IMR-90 (cell line): ENCODE results near the gene DAD1. TPM values are rescaled to one million over a fixed set of nuclear protein-coding genes. Genes with fewer than 3 reads are reported as not detected.

Experiments used
- ATAC-seq: fragments of 200-7000 bp; cut with Tn5 transposase; 2 replicates; pipeline ENCODE4 v1.9.1; 2020; ENCODE audit warnings: low read depth, mild to moderate bottlenecking, moderate library complexity
- BruUV-seq: library from RNA; stranded (reverse); fragments of 400-500 nt; replicated peaks from 2 replicates; lab custom pipeline; 2021; lab: Mats Ljungman, UMichigan
- CTCF ChIA-PET: fragments of 300-600 bp; formaldehyde crosslinking; extraction: SDS; loops from one replicate; lab custom pipeline; 2021; ENCODE audit warnings: antibody characterized with exemption; lab: Yijun Ruan, JAX
- POLR2A ChIA-PET: fragments of 300-600 bp; sonication (Branson Sonifier 250); formaldehyde crosslinking; loops from one replicate; lab custom pipeline; 2022; ENCODE audit warnings: antibody characterized with exemption; ENCODE audit not compliant: unreplicated experiment; lab: Charles Lee
- DNase-seq: peaks from one replicate; pipeline ENCODE4 v3.0.0; 2013
- H2AFZ ChIP-seq: replicated peaks from 2 replicates; pipeline ENCODE3; 2013; ENCODE audit warnings: low read length, mild to moderate bottlenecking; ENCODE audit not compliant: poor library complexity
- H2AK5ac ChIP-seq: 2 replicates; pipeline ENCODE4 v1.6.1; 2013; ENCODE audit warnings: low read depth, low read length, inconsistent platforms
- H2AK9ac ChIP-seq: replicated peaks from 2 replicates; pipeline ENCODE3; 2013; ENCODE audit warnings: mild to moderate bottlenecking, low read depth, low read length, moderate library complexity; ENCODE audit not compliant: poor library complexity
- H2BK120ac ChIP-seq: 2 replicates; pipeline ENCODE4 v1.6.1; 2013; ENCODE audit warnings: low read depth, low read length, inconsistent platforms
- H2BK15ac ChIP-seq: 3 replicates; pipeline ENCODE4 v1.6.1; 2013; ENCODE audit warnings: low read depth, low read length, inconsistent platforms
- H2BK20ac ChIP-seq: 2 replicates; pipeline ENCODE4 v1.6.1; 2013; ENCODE audit warnings: low read depth, mild to moderate bottlenecking, inconsistent platforms, low read length, moderate library complexity
- H2BK5ac ChIP-seq: 2 replicates; pipeline ENCODE4 v1.6.1; 2013; ENCODE audit warnings: mild to moderate bottlenecking, low read depth, low read length, inconsistent platforms; ENCODE audit not compliant: poor library complexity, severe bottlenecking
- H3K14ac ChIP-seq: replicated peaks from 2 replicates; pipeline ENCODE4 v1.6.1; 2013; ENCODE audit warnings: low read depth, low read length, inconsistent platforms
- H3K18ac ChIP-seq: 2 replicates; pipeline ENCODE4 v1.6.1; 2013; ENCODE audit warnings: low read depth, low read length, control low read depth
- H3K23ac ChIP-seq: 2 replicates; pipeline ENCODE4 v1.6.1; 2013; ENCODE audit warnings: low read depth, low read length, inconsistent platforms
- H3K27ac ChIP-seq: 2 replicates; pipeline ENCODE4 v1.5.1; 2013; ENCODE audit warnings: mild to moderate bottlenecking, control low read depth, low read length; ENCODE audit not compliant: insufficient read depth
- H3K27me3 ChIP-seq: 2 replicates; pipeline ENCODE4 v1.6.1; 2013; ENCODE audit warnings: low read length; ENCODE audit not compliant: control insufficient read depth, insufficient read depth
- H3K36me3 ChIP-seq: 2 replicates; pipeline ENCODE4 v1.6.1; 2013; ENCODE audit warnings: low read length, mixed read lengths; ENCODE audit not compliant: control insufficient read depth, insufficient read depth
- H3K4ac ChIP-seq: 2 replicates; pipeline ENCODE4 v1.6.1; 2013; ENCODE audit warnings: low read depth, low read length, inconsistent platforms
- H3K4me1 ChIP-seq: 2 replicates; pipeline ENCODE4 v1.6.1; 2013; ENCODE audit warnings: low read length, mixed read lengths; ENCODE audit not compliant: control insufficient read depth, insufficient read depth
- H3K4me2 ChIP-seq: 2 replicates; pipeline ENCODE4 v1.6.1; 2013; ENCODE audit warnings: low read depth, mild to moderate bottlenecking, control low read depth, low read length, moderate library complexity
- H3K4me3 ChIP-seq: 2 replicates; pipeline ENCODE4 v1.5.1; 2013; ENCODE audit warnings: low read depth, mild to moderate bottlenecking, control low read depth, low read length, moderate library complexity; ENCODE audit not compliant: insufficient read depth
- H3K56ac ChIP-seq: 2 replicates; pipeline ENCODE4 v1.6.1; 2013; ENCODE audit warnings: low read length, inconsistent platforms; ENCODE audit not compliant: insufficient read depth; ENCODE audit errors: extremely low read depth
- H3K79me1 ChIP-seq, 2 experiments: 2 replicates each; pipeline ENCODE4 v1.6.1; 2013; ENCODE audit warnings: low read length in 2 of 2, inconsistent platforms in 1 of 2, low read depth in 1 of 2
- H3K9ac ChIP-seq: 2 replicates; pipeline ENCODE4 v1.6.1; 2013; ENCODE audit warnings: low read depth, low read length, control low read depth
- H3K9me1 ChIP-seq: 2 replicates; pipeline ENCODE4 v1.6.1; 2013; ENCODE audit warnings: low read length, inconsistent platforms; ENCODE audit not compliant: insufficient read depth
- H3K9me3 ChIP-seq: 2 replicates; pipeline ENCODE4 v1.6.1; 2013; ENCODE audit warnings: low read length; ENCODE audit not compliant: control insufficient read depth, insufficient read depth
- H4K20me1 ChIP-seq: 2 replicates; pipeline ENCODE4 v1.6.1; 2013; ENCODE audit warnings: low read length, inconsistent platforms; ENCODE audit not compliant: insufficient read depth
- H4K5ac ChIP-seq: 2 replicates; pipeline ENCODE4 v1.6.1; 2013; ENCODE audit warnings: mild to moderate bottlenecking, low read depth, low read length, control low read depth
- H4K8ac ChIP-seq, 2 experiments: 2 replicates each; pipeline ENCODE4 v1.6.1; 2013; ENCODE audit warnings: low read depth in 2 of 2, low read length in 2 of 2, control low read depth in 1 of 2, inconsistent platforms in 1 of 2
- H4K91ac ChIP-seq: 2 replicates; pipeline ENCODE4 v1.6.1; 2013; ENCODE audit warnings: low read depth, low read length, inconsistent platforms; ENCODE audit not compliant: insufficient read depth
- BHLHE40 ChIP-seq: fragments of 150-350 bp; IDR thresholded peaks from 2 replicates; pipeline ENCODE4 v1.6.1; 2016; ENCODE audit warnings: mild to moderate bottlenecking, low read depth, low read length
- CEBPB ChIP-seq: IDR thresholded peaks from 2 replicates; pipeline ENCODE4 v1.6.1; 2012; ENCODE audit warnings: low read depth, low read length, improper control_type of control experiment
- CHD1 ChIP-seq: IDR thresholded peaks from 2 replicates; pipeline ENCODE4 v1.6.1; 2012; ENCODE audit warnings: low read depth, low read length, improper control_type of control experiment
- CTCF ChIP-seq: conservative IDR thresholded peaks from 2 replicates; pipeline ENCODE4 v1.5.1; 2012; ENCODE audit warnings: mild to moderate bottlenecking, low read depth, low read length, improper control_type of control experiment
- ELK1 ChIP-seq: fragments of 150-350 bp; IDR thresholded peaks from 2 replicates; pipeline ENCODE4 v1.6.1; 2016; ENCODE audit warnings: low read depth, mild to moderate bottlenecking, low read length, moderate library complexity, borderline replicate concordance
- FOS ChIP-seq: fragments of 150-350 bp; IDR thresholded peaks from 2 replicates; pipeline ENCODE4 v1.6.1; 2016; ENCODE audit warnings: low read depth, low read length
- MAFK ChIP-seq: IDR thresholded peaks from 2 replicates; pipeline ENCODE4 v1.6.1; 2012; ENCODE audit warnings: low read depth, low read length, improper control_type of control experiment
- MAZ ChIP-seq: IDR thresholded peaks from 2 replicates; pipeline ENCODE4 v1.6.1; 2012; ENCODE audit warnings: low read depth, mild to moderate bottlenecking, low read length, improper control_type of control experiment, moderate library complexity, borderline replicate concordance
- MXI1 ChIP-seq: IDR thresholded peaks from 2 replicates; pipeline ENCODE4 v1.6.1; 2012; ENCODE audit warnings: low read depth, mild to moderate bottlenecking, low read length, moderate library complexity, borderline replicate concordance
- NFE2L2 ChIP-seq: fragments of 150-350 bp; IDR thresholded peaks from 2 replicates; pipeline ENCODE4 v1.6.1; 2016; ENCODE audit warnings: low read depth, mild to moderate bottlenecking, low read length
- POLR2A ChIP-seq: IDR thresholded peaks from 2 replicates; pipeline ENCODE4 v1.6.1; 2012; ENCODE audit warnings: mild to moderate bottlenecking, low read depth, low read length
- RAD21 ChIP-seq: IDR thresholded peaks from 2 replicates; pipeline ENCODE4 v1.6.1; 2012; ENCODE audit warnings: low read length, improper control_type of control experiment
- RCOR1 ChIP-seq: IDR thresholded peaks from 2 replicates; pipeline ENCODE4 v1.6.1; 2012; ENCODE audit warnings: mild to moderate bottlenecking, low read length, improper control_type of control experiment; ENCODE audit not compliant: insufficient replicate concordance
- SMC3 ChIP-seq: fragments of 150-350 bp; IDR thresholded peaks from 2 replicates; pipeline ENCODE4 v1.6.1; 2016; ENCODE audit warnings: low read depth, mild to moderate bottlenecking, antibody characterized with exemption, low read length, moderate library complexity
- USF2 ChIP-seq: fragments of 150-350 bp; IDR thresholded peaks from 2 replicates; pipeline ENCODE4 v1.6.1; 2017; ENCODE audit warnings: mild to moderate bottlenecking, antibody characterized with exemption, low read length, low read depth
- WGBS, 2 experiments: methylation state at CpG; one replicate each; pipeline versions ENCODE4 v1.1.5 to v1.1.7; 2013; ENCODE audit warnings: missing lambda C conversion rate in 2 of 2; ENCODE audit not compliant: insufficient read length in 1 of 2; ENCODE audit errors: extremely low coverage in 2 of 2; 5-methylcytosine and 5-hydroxymethylcytosine counted together
- dilution Hi-C: fragments of 300-500 bp; cut with HindIII; formaldehyde crosslinking; loops from one replicate; pipeline ENCODE4 v1.14.3; 2018; ENCODE audit warnings: low sequenced_read_pairs; ENCODE audit not compliant: unreplicated experiment
- in situ Hi-C: fragments of 300-500 bp; cut with MboI; formaldehyde crosslinking; loops from 3 replicates; pipeline ENCODE4 v1.14.3; 2019; ENCODE audit warnings: low sequenced_read_pairs, inconsistent platforms, mixed read lengths
- intact Hi-C: fragments of 100-400 bp; cut with micrococcal nuclease; formaldehyde crosslinking; loops from 2 replicates; pipeline ENCODE4 v1.10.0; 2022
- polyA plus RNA-seq, 3 experiments: library from polyadenylated mRNA; depleted of rRNA; stranded (reverse); fragments of >200 nt; gene quantifications; 2 replicates each; pipeline ENCODE4 v1.2.3, GENCODE V29; 2012; ENCODE audit warnings: low replicate concordance in 1 of 3
- total RNA-seq: library from RNA; depleted of rRNA; stranded (reverse); fragments of >200 nt; gene quantifications from 2 replicates; pipeline ENCODE4 v1.2.3, GENCODE V29; 2012

The DAD1 gene
- total and polyA plus RNA-seq, 2 of the 4 experiments (the other 2 are of a cell fraction): 396 to 496 TPM

- 90% methylated on average over 2 of the region's 11 CpGs; no CpG with 5 or more reads in 1 of the 2 experiments for WGBS, 2 experiments
- Histone ChIP-seq H3K27ac (no peak overlapping the region), H4K20me1 (peaks cover 3% of the 10 kb centered on the region; the same call in 1 of the 2 replicates), H2BK15ac (no peak overlapping the region), H3K23ac (no peak overlapping the region), H4K8ac (no peak overlapping the region), H3K4me1 (peaks cover 2% of the 10 kb centered on the region; the same call in 1 of the 2 replicates), H3K9me3 (no peaks in the 10 kb centered on the region), H3K36me3 (peaks cover 15% of the 10 kb centered on the region), H3K27me3 (no peaks in the 10 kb centered on the region), H3K79me1 (peaks cover 8 to 21% of the 10 kb centered on the region in 2 experiments), H3K4ac (no peak overlapping the region), H3K4me2 (no peak overlapping the region), H2BK120ac (no peak overlapping the region), H4K5ac (no peak overlapping the region), H3K9me1 (no peaks in the 10 kb centered on the region), H3K4me3 (no peak overlapping the region), H3K14ac (no peak overlapping the region), H3K56ac (no peak overlapping the region), H4K91ac (no peak overlapping the region), H3K18ac (no peak overlapping the region), H2BK5ac (no peak overlapping the region), H2AFZ (no peak overlapping the region), H3K9ac (no peak overlapping the region), H2AK9ac (no peak overlapping the region), H2AK5ac (no peak overlapping the region), H2BK20ac (no peak overlapping the region)
- BruUV-seq: no TSS peak
- ChIA-PET POLR2A (no interaction called here), CTCF (no interaction called here)
- no peak for DNase-seq
- dilution Hi-C loops: no loop called here
- intact Hi-C loops: no loop called here
- ATAC-seq: no peak
- in situ Hi-C loops: no loop called here
- TF ChIP-seq MAFK: no peak
- no peak for TF ChIP-seq NFE2L2
- no peak for TF ChIP-seq RAD21
- TF ChIP-seq MAZ: no peak
- TF ChIP-seq ELK1: no peak
- no peak for TF ChIP-seq SMC3
- TF ChIP-seq MXI1: no peak
- TF ChIP-seq CEBPB: no peak
- no peak for TF ChIP-seq CTCF
- TF ChIP-seq BHLHE40: no peak
- TF ChIP-seq POLR2A: no peak
- no peak for TF ChIP-seq FOS
- no peak for TF ChIP-seq USF2
- TF ChIP-seq CHD1: no peak
- TF ChIP-seq RCOR1: no peak
Observed at GRCh38 chr14:22561661-22562579, 27.1 kb downstream of the DAD1 start.
